ENCODE results near the gene KIF17. TPM values are rescaled to one million over a fixed set of nuclear protein-coding genes. Genes with fewer than 3 reads are reported as not detected.

Gene KIF17
- total and polyA plus RNA-seq, 2 of the 8 experiments (the other 6 are each of a cell fraction or from before 2014, with no cell fraction given) = 6.9 to 10.4 TPM

DNA sequence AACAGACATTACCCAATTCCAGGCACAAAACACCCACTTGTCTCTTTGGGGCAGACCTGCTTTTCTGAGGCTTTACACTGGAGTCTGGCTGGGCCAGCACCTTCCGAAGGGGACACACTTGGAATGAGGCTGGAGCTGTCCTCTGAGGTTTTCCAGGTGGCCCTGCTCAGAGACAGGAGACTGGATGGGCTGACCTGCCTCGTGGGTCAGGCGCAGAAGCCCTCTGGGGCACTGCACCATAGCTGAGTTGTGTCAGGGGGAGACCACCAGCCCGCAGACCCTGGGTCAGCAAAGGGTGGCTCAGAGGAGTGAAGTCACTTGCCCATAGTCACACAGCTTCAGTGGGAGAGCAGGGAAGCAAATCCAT lies 12.9 kb upstream of the KIF17 start (continued):
- no peak for TF ChIP-seq CBX5 (IDR thresholded peaks at IDR 0.05; ENCODE audit: low read depth, low read length)
